ENCODE measurements around the gene TNFRSF13B.

DNA sequence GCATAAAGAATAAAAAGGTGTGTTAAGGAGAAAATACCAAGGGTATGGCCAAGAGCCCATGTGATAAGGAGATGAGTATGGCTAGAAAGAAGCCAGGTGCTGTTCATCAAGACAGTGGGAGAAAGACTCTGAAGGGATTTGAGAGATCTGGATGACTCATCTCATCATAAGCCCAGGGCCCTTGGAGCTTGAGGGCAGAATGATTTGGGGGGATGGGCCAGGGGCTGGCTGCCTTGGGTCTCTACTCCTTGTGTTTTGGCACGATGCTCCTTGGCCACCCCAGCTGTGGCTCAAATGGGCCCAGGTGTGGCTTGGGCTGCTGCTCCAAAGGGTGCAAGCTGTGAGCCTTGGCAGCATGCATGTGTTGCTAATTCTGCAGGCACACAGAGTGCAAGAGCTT, 14.5 kb upstream of the TNFRSF13B start:
- TF ChIP-seq, protein P1, sequence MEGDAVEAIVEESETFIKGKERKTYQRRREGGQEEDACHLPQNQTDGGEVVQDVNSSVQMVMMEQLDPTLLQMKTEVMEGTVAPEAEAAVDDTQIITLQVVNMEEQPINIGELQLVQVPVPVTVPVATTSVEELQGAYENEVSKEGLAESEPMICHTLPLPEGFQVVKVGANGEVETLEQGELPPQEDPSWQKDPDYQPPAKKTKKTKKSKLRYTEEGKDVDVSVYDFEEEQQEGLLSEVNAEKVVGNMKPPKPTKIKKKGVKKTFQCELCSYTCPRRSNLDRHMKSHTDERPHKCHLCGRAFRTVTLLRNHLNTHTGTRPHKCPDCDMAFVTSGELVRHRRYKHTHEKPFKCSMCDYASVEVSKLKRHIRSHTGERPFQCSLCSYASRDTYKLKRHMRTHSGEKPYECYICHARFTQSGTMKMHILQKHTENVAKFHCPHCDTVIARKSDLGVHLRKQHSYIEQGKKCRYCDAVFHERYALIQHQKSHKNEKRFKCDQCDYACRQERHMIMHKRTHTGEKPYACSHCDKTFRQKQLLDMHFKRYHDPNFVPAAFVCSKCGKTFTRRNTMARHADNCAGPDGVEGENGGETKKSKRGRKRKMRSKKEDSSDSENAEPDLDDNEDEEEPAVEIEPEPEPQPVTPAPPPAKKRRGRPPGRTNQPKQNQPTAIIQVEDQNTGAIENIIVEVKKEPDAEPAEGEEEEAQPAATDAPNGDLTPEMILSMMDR (IDR thresholded peaks at IDR 0.05), result no peak
- no peak for TF ChIP-seq ZFX (IDR thresholded peaks at IDR 0.05; ENCODE audit: borderline replicate concordance)

Data from 22Rv1 (cell line).